HepG2 (cell line): ENCODE data around the gene TMEM120A. TPM values are rescaled to one million over a fixed set of nuclear protein-coding genes. Genes with fewer than 3 reads are reported as not detected.

Experiments used
- BORCS8-MEF2B ChIP-seq: sonication (generic); formaldehyde crosslinking; IDR thresholded peaks from 2 replicates; pipeline ENCODE4 v1.8.0; 2022; ENCODE audit warnings: mild to moderate bottlenecking, missing genetic modification reagents
- CAMTA2 ChIP-seq: sonication (generic); formaldehyde crosslinking; IDR thresholded peaks from 2 replicates; pipeline ENCODE4 v1.4.0; 2020; ENCODE audit warnings: mild to moderate bottlenecking, missing genetic modification reagents, borderline replicate concordance
- PHF5A ChIP-seq: IDR thresholded peaks from one replicate; pipeline ENCODE4 v1.6.1; 2018; ENCODE audit warnings: low read depth, missing genetic modification reagents; ENCODE audit not compliant: unreplicated experiment
- YY1 ChIP-seq: IDR thresholded peaks from 2 replicates; pipeline ENCODE4 v1.6.1; 2011; ENCODE audit warnings: low read length, low read depth, moderate library complexity, mild to moderate bottlenecking; ENCODE audit not compliant: insufficient read depth, insufficient replicate concordance
- ZNF75D ChIP-seq: sonication (generic); formaldehyde crosslinking; IDR thresholded peaks from 2 replicates; pipeline ENCODE4 v1.8.1; 2023; ENCODE audit warnings: missing genetic modification reagents, mild to moderate bottlenecking, borderline replicate concordance
- ZSCAN9 ChIP-seq: IDR thresholded peaks from 2 replicates; pipeline ENCODE4 v1.6.1; 2016; ENCODE audit warnings: borderline replicate concordance
- polyA plus RNA-seq, 8 experiments: library from polyadenylated mRNA; depleted of rRNA in 3 of 8; stranded (reverse) in 7 of 8; unstranded in 1 of 8; fragments of >200 nt; fragmentation: Illumina TruSeq in 4 of 8; extraction: Trizol in 4 of 8; gene quantifications; 2 replicates each; pipeline versions ENCODE4 v1.2.1 to v1.2.3, GENCODE V29; 2011 to 2016; ENCODE audit warnings: low read depth in 4 of 8, missing spikeins in 1 of 8, mixed read lengths in 1 of 8; ENCODE audit not compliant: insufficient read depth in 1 of 8
- total RNA-seq, 5 experiments: library from RNA; depleted of rRNA; stranded (reverse); fragments of >200 nt; fragmentation: Illumina TruSeq; extraction: Trizol; gene quantifications; 2 replicates each; pipeline ENCODE4 v1.2.3, GENCODE V29; 2016; ENCODE audit warnings: low read depth in 1 of 5
- TF ChIP-seq, protein P1 (sequence below): sonication (generic); formaldehyde crosslinking; IDR thresholded peaks from 2 replicates; pipeline ENCODE4 v1.4.0; 2020; ENCODE audit warnings: missing genetic modification reagents, borderline replicate concordance
- TF ChIP-seq, protein P2 (sequence below): sonication (generic); formaldehyde crosslinking; conservative IDR thresholded peaks from 2 replicates; pipeline ENCODE4 v1.8.0; 2022; ENCODE audit warnings: mild to moderate bottlenecking, moderate library complexity, missing genetic modification reagents
- TF ChIP-seq, protein P3 (sequence below): sonication (generic); formaldehyde crosslinking; IDR thresholded peaks from 2 replicates; pipeline ENCODE4 v1.4.0; 2020; ENCODE audit warnings: missing genetic modification reagents
- TF ChIP-seq, protein P4 (sequence below): IDR thresholded peaks from 2 replicates; pipeline ENCODE4 v1.6.1; 2018; ENCODE audit warnings: missing genetic modification reagents, mild to moderate bottlenecking, missing compliant biosample characterization
- TF ChIP-seq, protein P5 (sequence below): sonication (generic); formaldehyde crosslinking; IDR thresholded peaks from 2 replicates; pipeline ENCODE4 v1.9.0; 2022; ENCODE audit warnings: missing genetic modification reagents, mild to moderate bottlenecking, borderline replicate concordance
- TF ChIP-seq, protein P6 (sequence below): sonication (generic); formaldehyde crosslinking; IDR thresholded peaks from 2 replicates; pipeline ENCODE4 v1.4.0; 2020; ENCODE audit warnings: missing genetic modification reagents

Gene TMEM120A
- total and polyA plus RNA-seq, 2 of the 13 experiments (the other 11 are each of a cell fraction or from before 2014, with no cell fraction given) = 40.3 to 102 TPM

DNA sequence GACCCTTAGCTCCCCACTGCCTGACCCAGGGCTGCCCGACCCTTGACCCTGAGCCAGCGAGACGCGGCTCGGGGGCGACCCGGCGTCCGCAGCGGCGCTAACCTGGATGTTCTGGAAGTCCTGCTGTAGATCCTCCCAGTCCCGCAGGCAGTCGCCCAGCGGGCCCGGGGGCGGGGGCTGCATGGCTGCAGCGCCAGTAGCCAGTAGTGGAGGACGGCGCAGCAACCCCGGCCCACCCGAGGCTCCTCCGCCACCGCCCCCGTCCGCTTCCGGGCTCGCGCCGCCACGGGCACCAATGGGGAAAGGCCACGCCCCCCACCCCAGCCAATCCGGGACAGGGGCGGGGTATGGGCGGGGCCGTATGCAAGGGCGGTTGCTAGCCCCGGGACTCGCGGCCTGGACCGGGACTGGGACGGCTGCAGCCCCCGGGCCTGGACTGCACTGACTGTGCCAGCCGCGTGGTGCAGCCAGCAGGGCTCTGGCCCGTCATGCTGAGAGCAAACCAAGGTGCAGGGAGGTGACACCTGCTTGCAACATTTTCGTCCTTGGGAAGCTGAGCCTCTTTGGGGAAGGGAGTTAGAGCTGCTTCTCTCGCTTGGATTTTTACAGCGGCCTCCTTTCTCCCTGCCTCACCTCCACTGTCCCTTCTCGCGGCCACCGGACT lies at the start of gene TMEM120A (continued):
- TF ChIP-seq, protein P1, sequence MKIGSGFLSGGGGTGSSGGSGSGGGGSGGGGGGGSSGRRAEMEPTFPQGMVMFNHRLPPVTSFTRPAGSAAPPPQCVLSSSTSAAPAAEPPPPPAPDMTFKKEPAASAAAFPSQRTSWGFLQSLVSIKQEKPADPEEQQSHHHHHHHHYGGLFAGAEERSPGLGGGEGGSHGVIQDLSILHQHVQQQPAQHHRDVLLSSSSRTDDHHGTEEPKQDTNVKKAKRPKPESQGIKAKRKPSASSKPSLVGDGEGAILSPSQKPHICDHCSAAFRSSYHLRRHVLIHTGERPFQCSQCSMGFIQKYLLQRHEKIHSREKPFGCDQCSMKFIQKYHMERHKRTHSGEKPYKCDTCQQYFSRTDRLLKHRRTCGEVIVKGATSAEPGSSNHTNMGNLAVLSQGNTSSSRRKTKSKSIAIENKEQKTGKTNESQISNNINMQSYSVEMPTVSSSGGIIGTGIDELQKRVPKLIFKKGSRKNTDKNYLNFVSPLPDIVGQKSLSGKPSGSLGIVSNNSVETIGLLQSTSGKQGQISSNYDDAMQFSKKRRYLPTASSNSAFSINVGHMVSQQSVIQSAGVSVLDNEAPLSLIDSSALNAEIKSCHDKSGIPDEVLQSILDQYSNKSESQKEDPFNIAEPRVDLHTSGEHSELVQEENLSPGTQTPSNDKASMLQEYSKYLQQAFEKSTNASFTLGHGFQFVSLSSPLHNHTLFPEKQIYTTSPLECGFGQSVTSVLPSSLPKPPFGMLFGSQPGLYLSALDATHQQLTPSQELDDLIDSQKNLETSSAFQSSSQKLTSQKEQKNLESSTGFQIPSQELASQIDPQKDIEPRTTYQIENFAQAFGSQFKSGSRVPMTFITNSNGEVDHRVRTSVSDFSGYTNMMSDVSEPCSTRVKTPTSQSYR = no peak
- TF ChIP-seq, protein P2, sequence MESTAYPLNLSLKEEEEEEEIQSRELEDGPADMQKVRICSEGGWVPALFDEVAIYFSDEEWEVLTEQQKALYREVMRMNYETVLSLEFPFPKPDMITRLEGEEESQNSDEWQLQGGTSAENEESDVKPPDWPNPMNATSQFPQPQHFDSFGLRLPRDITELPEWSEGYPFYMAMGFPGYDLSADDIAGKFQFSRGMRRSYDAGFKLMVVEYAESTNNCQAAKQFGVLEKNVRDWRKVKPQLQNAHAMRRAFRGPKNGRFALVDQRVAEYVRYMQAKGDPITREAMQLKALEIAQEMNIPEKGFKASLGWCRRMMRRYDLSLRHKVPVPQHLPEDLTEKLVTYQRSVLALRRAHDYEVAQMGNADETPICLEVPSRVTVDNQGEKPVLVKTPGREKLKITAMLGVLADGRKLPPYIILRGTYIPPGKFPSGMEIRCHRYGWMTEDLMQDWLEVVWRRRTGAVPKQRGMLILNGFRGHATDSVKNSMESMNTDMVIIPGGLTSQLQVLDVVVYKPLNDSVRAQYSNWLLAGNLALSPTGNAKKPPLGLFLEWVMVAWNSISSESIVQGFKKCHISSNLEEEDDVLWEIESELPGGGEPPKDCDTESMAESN (CRISPR knock-in tag) = peak; percentile 67; the same call in 1 of the 2 replicates
- TF ChIP-seq, protein P3, sequence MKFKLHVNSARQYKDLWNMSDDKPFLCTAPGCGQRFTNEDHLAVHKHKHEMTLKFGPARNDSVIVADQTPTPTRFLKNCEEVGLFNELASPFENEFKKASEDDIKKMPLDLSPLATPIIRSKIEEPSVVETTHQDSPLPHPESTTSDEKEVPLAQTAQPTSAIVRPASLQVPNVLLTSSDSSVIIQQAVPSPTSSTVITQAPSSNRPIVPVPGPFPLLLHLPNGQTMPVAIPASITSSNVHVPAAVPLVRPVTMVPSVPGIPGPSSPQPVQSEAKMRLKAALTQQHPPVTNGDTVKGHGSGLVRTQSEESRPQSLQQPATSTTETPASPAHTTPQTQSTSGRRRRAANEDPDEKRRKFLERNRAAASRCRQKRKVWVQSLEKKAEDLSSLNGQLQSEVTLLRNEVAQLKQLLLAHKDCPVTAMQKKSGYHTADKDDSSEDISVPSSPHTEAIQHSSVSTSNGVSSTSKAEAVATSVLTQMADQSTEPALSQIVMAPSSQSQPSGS (CRISPR knock-in tag) = peak; percentile 69; the same call in 1 of the 2 replicates
- TF ChIP-seq PHF5A (CRISPR knock-in tag) (no peak), YY1 (no peak), ZNF75D (CRISPR knock-in tag) (no peak), ZSCAN9 (CRISPR knock-in tag) (peak; percentile 40; the same call in 1 of the 2 replicates), BORCS8-MEF2B (CRISPR knock-in tag) (peak; percentile 44), CAMTA2 (CRISPR knock-in tag) (no peak)
- TF ChIP-seq, protein P4, sequence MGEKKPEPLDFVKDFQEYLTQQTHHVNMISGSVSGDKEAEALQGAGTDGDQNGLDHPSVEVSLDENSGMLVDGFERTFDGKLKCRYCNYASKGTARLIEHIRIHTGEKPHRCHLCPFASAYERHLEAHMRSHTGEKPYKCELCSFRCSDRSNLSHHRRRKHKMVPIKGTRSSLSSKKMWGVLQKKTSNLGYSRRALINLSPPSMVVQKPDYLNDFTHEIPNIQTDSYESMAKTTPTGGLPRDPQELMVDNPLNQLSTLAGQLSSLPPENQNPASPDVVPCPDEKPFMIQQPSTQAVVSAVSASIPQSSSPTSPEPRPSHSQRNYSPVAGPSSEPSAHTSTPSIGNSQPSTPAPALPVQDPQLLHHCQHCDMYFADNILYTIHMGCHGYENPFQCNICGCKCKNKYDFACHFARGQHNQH (CRISPR knock-in tag) = peak; percentile 64
- TF ChIP-seq, protein P5, sequence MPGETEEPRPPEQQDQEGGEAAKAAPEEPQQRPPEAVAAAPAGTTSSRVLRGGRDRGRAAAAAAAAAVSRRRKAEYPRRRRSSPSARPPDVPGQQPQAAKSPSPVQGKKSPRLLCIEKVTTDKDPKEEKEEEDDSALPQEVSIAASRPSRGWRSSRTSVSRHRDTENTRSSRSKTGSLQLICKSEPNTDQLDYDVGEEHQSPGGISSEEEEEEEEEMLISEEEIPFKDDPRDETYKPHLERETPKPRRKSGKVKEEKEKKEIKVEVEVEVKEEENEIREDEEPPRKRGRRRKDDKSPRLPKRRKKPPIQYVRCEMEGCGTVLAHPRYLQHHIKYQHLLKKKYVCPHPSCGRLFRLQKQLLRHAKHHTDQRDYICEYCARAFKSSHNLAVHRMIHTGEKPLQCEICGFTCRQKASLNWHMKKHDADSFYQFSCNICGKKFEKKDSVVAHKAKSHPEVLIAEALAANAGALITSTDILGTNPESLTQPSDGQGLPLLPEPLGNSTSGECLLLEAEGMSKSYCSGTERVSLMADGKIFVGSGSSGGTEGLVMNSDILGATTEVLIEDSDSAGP (CRISPR knock-in tag) = no peak; the same call in 1 of the 2 replicates
- TF ChIP-seq, protein P6, sequence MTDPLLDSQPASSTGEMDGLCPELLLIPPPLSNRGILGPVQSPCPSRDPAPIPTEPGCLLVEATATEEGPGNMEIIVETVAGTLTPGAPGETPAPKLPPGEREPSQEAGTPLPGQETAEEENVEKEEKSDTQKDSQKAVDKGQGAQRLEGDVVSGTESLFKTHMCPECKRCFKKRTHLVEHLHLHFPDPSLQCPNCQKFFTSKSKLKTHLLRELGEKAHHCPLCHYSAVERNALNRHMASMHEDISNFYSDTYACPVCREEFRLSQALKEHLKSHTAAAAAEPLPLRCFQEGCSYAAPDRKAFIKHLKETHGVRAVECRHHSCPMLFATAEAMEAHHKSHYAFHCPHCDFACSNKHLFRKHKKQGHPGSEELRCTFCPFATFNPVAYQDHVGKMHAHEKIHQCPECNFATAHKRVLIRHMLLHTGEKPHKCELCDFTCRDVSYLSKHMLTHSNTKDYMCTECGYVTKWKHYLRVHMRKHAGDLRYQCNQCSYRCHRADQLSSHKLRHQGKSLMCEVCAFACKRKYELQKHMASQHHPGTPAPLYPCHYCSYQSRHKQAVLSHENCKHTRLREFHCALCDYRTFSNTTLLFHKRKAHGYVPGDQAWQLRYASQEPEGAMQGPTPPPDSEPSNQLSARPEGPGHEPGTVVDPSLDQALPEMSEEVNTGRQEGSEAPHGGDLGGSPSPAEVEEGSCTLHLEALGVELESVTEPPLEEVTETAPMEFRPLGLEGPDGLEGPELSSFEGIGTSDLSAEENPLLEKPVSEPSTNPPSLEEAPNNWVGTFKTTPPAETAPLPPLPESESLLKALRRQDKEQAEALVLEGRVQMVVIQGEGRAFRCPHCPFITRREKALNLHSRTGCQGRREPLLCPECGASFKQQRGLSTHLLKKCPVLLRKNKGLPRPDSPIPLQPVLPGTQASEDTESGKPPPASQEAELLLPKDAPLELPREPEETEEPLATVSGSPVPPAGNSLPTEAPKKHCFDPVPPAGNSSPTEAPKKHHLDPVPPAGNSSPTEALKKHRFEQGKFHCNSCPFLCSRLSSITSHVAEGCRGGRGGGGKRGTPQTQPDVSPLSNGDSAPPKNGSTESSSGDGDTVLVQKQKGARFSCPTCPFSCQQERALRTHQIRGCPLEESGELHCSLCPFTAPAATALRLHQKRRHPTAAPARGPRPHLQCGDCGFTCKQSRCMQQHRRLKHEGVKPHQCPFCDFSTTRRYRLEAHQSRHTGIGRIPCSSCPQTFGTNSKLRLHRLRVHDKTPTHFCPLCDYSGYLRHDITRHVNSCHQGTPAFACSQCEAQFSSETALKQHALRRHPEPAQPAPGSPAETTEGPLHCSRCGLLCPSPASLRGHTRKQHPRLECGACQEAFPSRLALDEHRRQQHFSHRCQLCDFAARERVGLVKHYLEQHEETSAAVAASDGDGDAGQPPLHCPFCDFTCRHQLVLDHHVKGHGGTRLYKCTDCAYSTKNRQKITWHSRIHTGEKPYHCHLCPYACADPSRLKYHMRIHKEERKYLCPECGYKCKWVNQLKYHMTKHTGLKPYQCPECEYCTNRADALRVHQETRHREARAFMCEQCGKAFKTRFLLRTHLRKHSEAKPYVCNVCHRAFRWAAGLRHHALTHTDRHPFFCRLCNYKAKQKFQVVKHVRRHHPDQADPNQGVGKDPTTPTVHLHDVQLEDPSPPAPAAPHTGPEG = no peak
